Measurements from ENCODE around the gene CACNA1B. TPM values are rescaled to one million over a fixed set of nuclear protein-coding genes. Genes with fewer than 3 reads are reported as not detected.

Gene CACNA1B
- total and polyA plus RNA-seq, 3 donors from 2014 or later = 7.6 to 15.7 (median 11.0) TPM

- DNase-seq = no peak
- Histone ChIP-seq H3K36me3 (ENCODE audit: low read depth, missing control alignments) (no peaks in the 10 kb centered on the region), H3K4me1 (no peaks in the 10 kb centered on the region), H3K4me3 (no peak overlapping the region), H3K9me3 (no peaks in the 10 kb centered on the region), H3K27me3 (no peaks in the 10 kb centered on the region), H3K27ac (no peak overlapping the region)
- TF ChIP-seq CTCF (IDR thresholded peaks at IDR 0.05) (no peak), POLR2A (IDR thresholded peaks at IDR 0.05) (no peak)
- intact Hi-C loops (cut with DNase I; ENCODE audit: low total_unique reads) = no loop called here
- 88 to 92% methylated on average over 13 of the region's 13 CpGs for WGBS, 2 donors
These were observed 126.1 kb downstream of the CACNA1B start for GRCh38 chr9:138003485-138004190.

GRCh38 chr9:138006576-138007233, 129.1 kb downstream of the CACNA1B start:
- TF ChIP-seq CTCF (IDR thresholded peaks at IDR 0.05) = no peak
- TF ChIP-seq POLR2A (IDR thresholded peaks at IDR 0.05) = no peak
- Histone ChIP-seq H3K36me3 (ENCODE audit: low read depth, missing control alignments) (no peaks in the 10 kb centered on the region), H3K4me3 (no peak overlapping the region), H3K27ac (no peak overlapping the region), H3K4me1 (no peaks in the 10 kb centered on the region), H3K27me3 (no peaks in the 10 kb centered on the region), H3K9me3 (no peaks in the 10 kb centered on the region)
- WGBS, 2 donors = 85 to 87% methylated on average over 23 to 25 of the region's 25 CpGs
- DNase-seq = peak; percentile 12
- intact Hi-C loops (cut with DNase I; ENCODE audit: low total_unique reads) = no loop called here

- intact Hi-C loops (cut with DNase I; ENCODE audit: low total_unique reads) = no loop called here
- H3K36me3 ChIP-seq (ENCODE audit: low read depth, missing control alignments) = no peaks in the 10 kb centered on the region
- no peak overlapping the region for H3K27ac ChIP-seq
- H3K4me1 ChIP-seq = no peaks in the 10 kb centered on the region
- WGBS, 2 donors = 85 to 95% methylated on average over 9 of the region's 9 CpGs
- H3K9me3 ChIP-seq = no peaks in the 10 kb centered on the region
- no peaks in the 10 kb centered on the region for H3K27me3 ChIP-seq
- no peak overlapping the region for H3K4me3 ChIP-seq
- DNase-seq = peak; percentile 7
- no peak for TF ChIP-seq CTCF (IDR thresholded peaks at IDR 0.05)
- TF ChIP-seq POLR2A (IDR thresholded peaks at IDR 0.05) = no peak
These were observed 130.0 kb downstream of the CACNA1B start for GRCh38 chr9:138007566-138007917.

- intact Hi-C loops (cut with DNase I; ENCODE audit: low total_unique reads) = no loop called here
- Histone ChIP-seq H3K36me3 (ENCODE audit: low read depth, missing control alignments) (no peaks in the 10 kb centered on the region), H3K9me3 (no peaks in the 10 kb centered on the region), H3K27ac (no peak overlapping the region), H3K4me1 (no peaks in the 10 kb centered on the region), H3K27me3 (no peaks in the 10 kb centered on the region), H3K4me3 (no peak overlapping the region)
- no peak for DNase-seq
- no peak for TF ChIP-seq CTCF (IDR thresholded peaks at IDR 0.05)
- no peak for TF ChIP-seq POLR2A (IDR thresholded peaks at IDR 0.05)
- WGBS, 2 donors = 86% methylated on average over 8 to 15 of the region's 15 CpGs
These were observed 130.6 kb downstream of the CACNA1B start for GRCh38 chr9:138007918-138008841.

All from testis (tissue), 3 donors.